ENCODE data around the gene MRPL16.
"Not testable (repeated sequence)": the region's sequence is repeated elsewhere in the genome, so short reads cannot be mapped to it uniquely, and the experiment has no call there.

The MRPL16 gene

GRCh38 chr11:59807047-59807610 lies 3.4 kb downstream of the MRPL16 start:
- FAIRE-seq: no peak

- FAIRE-seq: no peak
Measured at GRCh38 chr11:59804061-59804460, 6.5 kb downstream of the MRPL16 start.

- peak; percentile 93 for FAIRE-seq
Measured at GRCh38 chr11:59802639-59803176, 7.9 kb downstream of the MRPL16 start.

GRCh38 chr11:59801981-59802638 lies 8.5 kb downstream of the MRPL16 start:
- no peak for FAIRE-seq

- no peak for FAIRE-seq
Measured at GRCh38 chr11:59801160-59801706, 9.3 kb downstream of the MRPL16 start.

GRCh38 chr11:59800390-59801025 lies 10.1 kb downstream of the MRPL16 start:
- FAIRE-seq: no peak

- FAIRE-seq: no peak
Measured at GRCh38 chr11:59794417-59794816, 16.2 kb downstream of the MRPL16 start.

GRCh38 chr11:59792507-59792906 lies 18.1 kb downstream of the MRPL16 start:
- FAIRE-seq: no peak

- FAIRE-seq: no peak
Measured at GRCh38 chr11:59791639-59792038, 18.9 kb downstream of the MRPL16 start.

- no peak for FAIRE-seq
Measured at GRCh38 chr11:59787816-59788215, 22.8 kb downstream of the MRPL16 start.

GRCh38 chr11:59787255-59787588 lies 23.4 kb downstream of the MRPL16 start:
- no peak for FAIRE-seq

GRCh38 chr11:59785818-59786217 lies 24.8 kb downstream of the MRPL16 start:
- FAIRE-seq: no peak

GRCh38 chr11:59784441-59784840 lies 26.1 kb downstream of the MRPL16 start:
- FAIRE-seq: not testable (repeated sequence)

GRCh38 chr11:59783632-59784090 lies 26.9 kb downstream of the MRPL16 start:
- no peak for FAIRE-seq

- FAIRE-seq: no peak
Measured at GRCh38 chr11:59782080-59782479, 28.5 kb downstream of the MRPL16 start.

GRCh38 chr11:59779487-59779886 lies 31.1 kb downstream of the MRPL16 start:
- FAIRE-seq: no peak

GRCh38 chr11:59778122-59778521 lies 32.5 kb downstream of the MRPL16 start:
- peak; percentile 17 for FAIRE-seq

GRCh38 chr11:59777104-59777503 lies 33.5 kb downstream of the MRPL16 start:
- FAIRE-seq: no peak

GRCh38 chr11:59776210-59777066 lies 34.1 kb downstream of the MRPL16 start:
- no peak for FAIRE-seq

- no peak for FAIRE-seq
Measured at GRCh38 chr11:59773083-59773440, 37.5 kb downstream of the MRPL16 start.

GRCh38 chr11:59771605-59772004 lies 39.0 kb downstream of the MRPL16 start:
- FAIRE-seq: no peak

- FAIRE-seq: no peak
Measured at GRCh38 chr11:59770869-59771268, 39.7 kb downstream of the MRPL16 start.

GRCh38 chr11:59770319-59770718 lies 40.3 kb downstream of the MRPL16 start:
- no peak for FAIRE-seq

Data from islet of Langerhans (tissue), 1 donor.